ENCODE data around the gene ZNF716.
A peak's percentile ranks its signal among the peaks of the same experiment; 100 is the strongest.
"Not testable (repeated sequence)": the region's sequence is repeated elsewhere in the genome, so short reads cannot be mapped to it uniquely, and the experiment has no call there.

The ZNF716 gene

GRCh38 chr7:57426629-57427003, 23.4 kb upstream of the ZNF716 start:
- no peak for DNase-seq

- DNase-seq: no peak
Measured at GRCh38 chr7:57427146-57427545, 22.8 kb upstream of the ZNF716 start.

GRCh38 chr7:57427594-57427993, 22.4 kb upstream of the ZNF716 start:
- no peak for DNase-seq

- DNase-seq: no peak
Measured at GRCh38 chr7:57432583-57432982, 17.4 kb upstream of the ZNF716 start.

- DNase-seq: no peak
Measured at GRCh38 chr7:57437581-57437980, 12.4 kb upstream of the ZNF716 start.

GRCh38 chr7:57438244-57438643, 11.7 kb upstream of the ZNF716 start:
- no peak for DNase-seq

GRCh38 chr7:57443567-57443966, 6.4 kb upstream of the ZNF716 start:
- no peak for DNase-seq

GRCh38 chr7:57469186-57469828, 19.3 kb downstream of the ZNF716 start:
- not testable (repeated sequence) for DNase-seq

GRCh38 chr7:57480304-57480703, 30.3 kb downstream of the ZNF716 start:
- peak; percentile 1 for DNase-seq

GRCh38 chr7:57485022-57485421, 35.0 kb downstream of the ZNF716 start:
- DNase-seq: not testable (repeated sequence)

GRCh38 chr7:57487957-57488356, 38.0 kb downstream of the ZNF716 start:
- DNase-seq: no peak

GRCh38 chr7:57495111-57495510, 45.1 kb downstream of the ZNF716 start:
- DNase-seq: not testable (repeated sequence)

GRCh38 chr7:57496395-57496794, 46.4 kb downstream of the ZNF716 start:
- DNase-seq: no peak

- DNase-seq: no peak
Measured at GRCh38 chr7:57505176-57505575, 55.2 kb downstream of the ZNF716 start.
